ENCODE results near the gene TNNT2.

DNA sequence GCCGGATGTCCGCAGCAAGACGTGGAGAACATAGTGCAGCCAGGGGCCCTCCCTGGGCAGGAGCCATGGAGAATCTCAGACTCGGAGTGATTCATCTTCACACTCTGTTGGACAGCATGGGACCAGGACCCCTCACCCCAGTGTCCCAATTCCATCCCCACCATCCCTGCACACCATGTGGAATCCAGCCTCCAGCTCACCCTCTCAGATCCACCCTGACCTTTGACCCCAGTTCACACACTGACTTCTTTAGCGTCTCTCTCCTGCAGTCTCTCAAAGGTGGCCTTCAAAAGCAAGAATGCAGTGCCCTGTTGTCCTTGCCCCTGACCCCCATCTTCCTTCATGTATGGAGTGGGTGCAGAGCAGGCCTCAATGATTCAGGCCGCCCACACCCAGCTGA is 46.2 kb upstream of the TNNT2 start:
- TF ChIP-seq, protein P1, sequence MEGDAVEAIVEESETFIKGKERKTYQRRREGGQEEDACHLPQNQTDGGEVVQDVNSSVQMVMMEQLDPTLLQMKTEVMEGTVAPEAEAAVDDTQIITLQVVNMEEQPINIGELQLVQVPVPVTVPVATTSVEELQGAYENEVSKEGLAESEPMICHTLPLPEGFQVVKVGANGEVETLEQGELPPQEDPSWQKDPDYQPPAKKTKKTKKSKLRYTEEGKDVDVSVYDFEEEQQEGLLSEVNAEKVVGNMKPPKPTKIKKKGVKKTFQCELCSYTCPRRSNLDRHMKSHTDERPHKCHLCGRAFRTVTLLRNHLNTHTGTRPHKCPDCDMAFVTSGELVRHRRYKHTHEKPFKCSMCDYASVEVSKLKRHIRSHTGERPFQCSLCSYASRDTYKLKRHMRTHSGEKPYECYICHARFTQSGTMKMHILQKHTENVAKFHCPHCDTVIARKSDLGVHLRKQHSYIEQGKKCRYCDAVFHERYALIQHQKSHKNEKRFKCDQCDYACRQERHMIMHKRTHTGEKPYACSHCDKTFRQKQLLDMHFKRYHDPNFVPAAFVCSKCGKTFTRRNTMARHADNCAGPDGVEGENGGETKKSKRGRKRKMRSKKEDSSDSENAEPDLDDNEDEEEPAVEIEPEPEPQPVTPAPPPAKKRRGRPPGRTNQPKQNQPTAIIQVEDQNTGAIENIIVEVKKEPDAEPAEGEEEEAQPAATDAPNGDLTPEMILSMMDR (IDR thresholded peaks at IDR 0.05; ENCODE audit: low read depth, low read length), result no peak
- TF ChIP-seq MYC (IDR thresholded peaks at IDR 0.05; ENCODE audit: low read depth, low read length), result no peak

Data from NB4 (cell line).